IMR-90 (cell line): ENCODE measurements around the gene OR9G1. TPM values are rescaled to one million over a fixed set of nuclear protein-coding genes. Genes with fewer than 3 reads are reported as not detected.

ENCODE experiments used
- ATAC-seq: fragments of 200-7000 bp; cut with Tn5 transposase; 2 replicates; pipeline ENCODE4 v1.9.1; 2020; ENCODE audit warnings: low read depth, mild to moderate bottlenecking, moderate library complexity
- BruUV-seq: library from RNA; stranded (reverse); fragments of 400-500 nt; replicated peaks from 2 replicates; lab custom pipeline; 2021; lab: Mats Ljungman, UMichigan
- CTCF ChIA-PET: fragments of 300-600 bp; formaldehyde crosslinking; extraction: SDS; loops from one replicate; lab custom pipeline; 2021; ENCODE audit warnings: antibody characterized with exemption; lab: Yijun Ruan, JAX
- POLR2A ChIA-PET: fragments of 300-600 bp; sonication (Branson Sonifier 250); formaldehyde crosslinking; loops from one replicate; lab custom pipeline; 2022; ENCODE audit warnings: antibody characterized with exemption; ENCODE audit not compliant: unreplicated experiment; lab: Charles Lee
- DNase-seq: peaks from one replicate; pipeline ENCODE4 v3.0.0; 2013
- H2AFZ ChIP-seq: replicated peaks from 2 replicates; pipeline ENCODE3; 2013; ENCODE audit warnings: low read length, mild to moderate bottlenecking; ENCODE audit not compliant: poor library complexity
- H2AK5ac ChIP-seq: 2 replicates; pipeline ENCODE4 v1.6.1; 2013; ENCODE audit warnings: low read depth, low read length, inconsistent platforms
- H2AK9ac ChIP-seq: replicated peaks from 2 replicates; pipeline ENCODE3; 2013; ENCODE audit warnings: mild to moderate bottlenecking, low read depth, low read length, moderate library complexity; ENCODE audit not compliant: poor library complexity
- H2BK120ac ChIP-seq: 2 replicates; pipeline ENCODE4 v1.6.1; 2013; ENCODE audit warnings: low read depth, low read length, inconsistent platforms
- H2BK15ac ChIP-seq: 3 replicates; pipeline ENCODE4 v1.6.1; 2013; ENCODE audit warnings: low read depth, low read length, inconsistent platforms
- H2BK20ac ChIP-seq: 2 replicates; pipeline ENCODE4 v1.6.1; 2013; ENCODE audit warnings: low read depth, mild to moderate bottlenecking, inconsistent platforms, low read length, moderate library complexity
- H2BK5ac ChIP-seq: 2 replicates; pipeline ENCODE4 v1.6.1; 2013; ENCODE audit warnings: mild to moderate bottlenecking, low read depth, low read length, inconsistent platforms; ENCODE audit not compliant: poor library complexity, severe bottlenecking
- H3K14ac ChIP-seq: replicated peaks from 2 replicates; pipeline ENCODE4 v1.6.1; 2013; ENCODE audit warnings: low read depth, low read length, inconsistent platforms
- H3K18ac ChIP-seq: 2 replicates; pipeline ENCODE4 v1.6.1; 2013; ENCODE audit warnings: low read depth, low read length, control low read depth
- H3K23ac ChIP-seq: 2 replicates; pipeline ENCODE4 v1.6.1; 2013; ENCODE audit warnings: low read depth, low read length, inconsistent platforms
- H3K27ac ChIP-seq: 2 replicates; pipeline ENCODE4 v1.5.1; 2013; ENCODE audit warnings: mild to moderate bottlenecking, control low read depth, low read length; ENCODE audit not compliant: insufficient read depth
- H3K27me3 ChIP-seq: 2 replicates; pipeline ENCODE4 v1.6.1; 2013; ENCODE audit warnings: low read length; ENCODE audit not compliant: control insufficient read depth, insufficient read depth
- H3K36me3 ChIP-seq: 2 replicates; pipeline ENCODE4 v1.6.1; 2013; ENCODE audit warnings: low read length, mixed read lengths; ENCODE audit not compliant: control insufficient read depth, insufficient read depth
- H3K4ac ChIP-seq: 2 replicates; pipeline ENCODE4 v1.6.1; 2013; ENCODE audit warnings: low read depth, low read length, inconsistent platforms
- H3K4me1 ChIP-seq: 2 replicates; pipeline ENCODE4 v1.6.1; 2013; ENCODE audit warnings: low read length, mixed read lengths; ENCODE audit not compliant: control insufficient read depth, insufficient read depth
- H3K4me2 ChIP-seq: 2 replicates; pipeline ENCODE4 v1.6.1; 2013; ENCODE audit warnings: low read depth, mild to moderate bottlenecking, control low read depth, low read length, moderate library complexity
- H3K4me3 ChIP-seq: 2 replicates; pipeline ENCODE4 v1.5.1; 2013; ENCODE audit warnings: low read depth, mild to moderate bottlenecking, control low read depth, low read length, moderate library complexity; ENCODE audit not compliant: insufficient read depth
- H3K56ac ChIP-seq: 2 replicates; pipeline ENCODE4 v1.6.1; 2013; ENCODE audit warnings: low read length, inconsistent platforms; ENCODE audit not compliant: insufficient read depth; ENCODE audit errors: extremely low read depth
- H3K79me1 ChIP-seq, 2 experiments: 2 replicates each; pipeline ENCODE4 v1.6.1; 2013; ENCODE audit warnings: low read length in 2 of 2, inconsistent platforms in 1 of 2, low read depth in 1 of 2
- H3K9ac ChIP-seq: 2 replicates; pipeline ENCODE4 v1.6.1; 2013; ENCODE audit warnings: low read depth, low read length, control low read depth
- H3K9me1 ChIP-seq: 2 replicates; pipeline ENCODE4 v1.6.1; 2013; ENCODE audit warnings: low read length, inconsistent platforms; ENCODE audit not compliant: insufficient read depth
- H3K9me3 ChIP-seq: 2 replicates; pipeline ENCODE4 v1.6.1; 2013; ENCODE audit warnings: low read length; ENCODE audit not compliant: control insufficient read depth, insufficient read depth
- H4K20me1 ChIP-seq: 2 replicates; pipeline ENCODE4 v1.6.1; 2013; ENCODE audit warnings: low read length, inconsistent platforms; ENCODE audit not compliant: insufficient read depth
- H4K5ac ChIP-seq: 2 replicates; pipeline ENCODE4 v1.6.1; 2013; ENCODE audit warnings: mild to moderate bottlenecking, low read depth, low read length, control low read depth
- H4K8ac ChIP-seq, 2 experiments: 2 replicates each; pipeline ENCODE4 v1.6.1; 2013; ENCODE audit warnings: low read depth in 2 of 2, low read length in 2 of 2, control low read depth in 1 of 2, inconsistent platforms in 1 of 2
- H4K91ac ChIP-seq: 2 replicates; pipeline ENCODE4 v1.6.1; 2013; ENCODE audit warnings: low read depth, low read length, inconsistent platforms; ENCODE audit not compliant: insufficient read depth
- MAZ ChIP-seq: IDR thresholded peaks from 2 replicates; pipeline ENCODE4 v1.6.1; 2012; ENCODE audit warnings: low read depth, mild to moderate bottlenecking, low read length, improper control_type of control experiment, moderate library complexity, borderline replicate concordance
- WGBS, 2 experiments: methylation state at CpG; one replicate each; pipeline versions ENCODE4 v1.1.5 to v1.1.7; 2013; ENCODE audit warnings: missing lambda C conversion rate in 2 of 2; ENCODE audit not compliant: insufficient read length in 1 of 2; ENCODE audit errors: extremely low coverage in 2 of 2; 5-methylcytosine and 5-hydroxymethylcytosine counted together
- dilution Hi-C: fragments of 300-500 bp; cut with HindIII; formaldehyde crosslinking; loops from one replicate; pipeline ENCODE4 v1.14.3; 2018; ENCODE audit warnings: low sequenced_read_pairs; ENCODE audit not compliant: unreplicated experiment
- in situ Hi-C: fragments of 300-500 bp; cut with MboI; formaldehyde crosslinking; loops from 3 replicates; pipeline ENCODE4 v1.14.3; 2019; ENCODE audit warnings: low sequenced_read_pairs, inconsistent platforms, mixed read lengths
- intact Hi-C: fragments of 100-400 bp; cut with micrococcal nuclease; formaldehyde crosslinking; loops from 2 replicates; pipeline ENCODE4 v1.10.0; 2022
- microRNA-seq, 2 experiments: library from miRNA; stranded (forward) in 1 of 2; unstranded in 1 of 2; fragments of 10-50 nt in 1 of 2; fragments of <30 nt in 1 of 2; gene quantifications in 1 of 2; microRNA quantifications in 1 of 2; one replicate each; pipeline versions ENCODE3 to v1.1.0; 2013 to 2020; ENCODE audit not compliant: insufficient read depth in 1 of 2, insufficient read length in 1 of 2, unreplicated experiment in 1 of 2
- polyA plus RNA-seq, 3 experiments: library from polyadenylated mRNA; depleted of rRNA; stranded (reverse); fragments of >200 nt; gene quantifications; 2 replicates each; pipeline ENCODE4 v1.2.3, GENCODE V29; 2012; ENCODE audit warnings: low replicate concordance in 1 of 3
- small RNA-seq, 5 experiments: library from RNA; depleted of rRNA; stranded (forward); fragments of <200 nt; gene quantifications; one replicate each; pipeline ENCODE3, GENCODE V24; 2012
- total RNA-seq: library from RNA; depleted of rRNA; stranded (reverse); fragments of >200 nt; gene quantifications from 2 replicates; pipeline ENCODE4 v1.2.3, GENCODE V29; 2012; rRNA removed

The OR9G1 gene
- total and polyA plus RNA-seq, 2 of the 4 experiments (the other 2 are of a cell fraction): not detected

- Histone ChIP-seq H2BK5ac (no peak overlapping the region), H2BK15ac (no peak overlapping the region), H3K4me1 (no peaks in the 10 kb centered on the region), H2AFZ (no peak overlapping the region), H3K9me3 (peaks cover 14% of the 10 kb centered on the region), H2BK20ac (no peak overlapping the region), H4K8ac (no peak overlapping the region), H4K5ac (no peak overlapping the region), H3K79me1 (no peaks in the 10 kb centered on the region), H3K4me3 (no peak overlapping the region), H3K56ac (no peak overlapping the region), H3K9ac (no peak overlapping the region), H4K91ac (no peak overlapping the region), H4K20me1 (no peaks in the 10 kb centered on the region), H3K27me3 (no peaks in the 10 kb centered on the region), H2AK5ac (no peak overlapping the region), H3K14ac (no peak overlapping the region), H3K36me3 (no peaks in the 10 kb centered on the region), H3K27ac (no peak overlapping the region), H3K4ac (no peak overlapping the region), H3K9me1 (no peaks in the 10 kb centered on the region), H2BK120ac (no peak overlapping the region), H2AK9ac (no peak overlapping the region), H3K18ac (no peak overlapping the region), H3K4me2 (no peak overlapping the region), H3K23ac (no peak overlapping the region)
- POLR2A ChIA-PET: no interaction called here
- dilution Hi-C loops (no loop called here), intact Hi-C loops (loop anchor here (10.0 kb wide), 1 partner anchor 53 kb away; no protein-coding TSS in a partner anchor), in situ Hi-C loops (no loop called here)
- CTCF ChIA-PET: no interaction called here
- no TSS peak for BruUV-seq
- TF ChIP-seq MAZ: no peak
- 76% methylated on average over 4 of the region's 5 CpGs; no CpG with 5 or more reads in 1 of the 2 experiments for WGBS, 2 experiments
- DNase-seq (no peak), ATAC-seq (no peak)
Measured at GRCh38 chr11:56751480-56751879, 52.6 kb downstream of the OR9G1 start.

Small RNA genes lying within 50 kb of the gene (microRNA-seq; reads per million reads assigned to microRNA genes)
- gene AP001803.1 (ENCODE audit: insufficient read depth, insufficient read length) (not detected), gene AP004245.1 (ENCODE audit: insufficient read depth, insufficient read length) (not detected), gene MIR6128 (ENCODE audit: insufficient read depth in 1 of 2, insufficient read length in 1 of 2, unreplicated experiment in 1 of 2) (0 reads per million in 2 experiments)

Small RNA genes lying within 50 kb of the gene (small RNA-seq; reads per million reads assigned to genes)
- gene AP001803.1 (0 reads per million in 5 experiments), gene AP004245.1 (0 reads per million in 5 experiments), gene MIR6128 (0 reads per million in 5 experiments)

Other genes with a start within 250 kb of the OR9G1 start
- not detected in 2 replicates for gene OR5M3, start 225.7 kb upstream of the OR9G1 start, total RNA-seq
- not detected in 2 replicates for gene OR5M3, start 225.7 kb upstream of the OR9G1 start, polyA plus RNA-seq (2012; rRNA removed)
- not detected in 2 replicates for gene OR5M8, start 207.7 kb upstream of the OR9G1 start, total RNA-seq
- not detected in 2 replicates for gene OR5M8, start 207.7 kb upstream of the OR9G1 start, polyA plus RNA-seq (2012; rRNA removed)
- gene OR5M11, start 155.8 kb upstream of the OR9G1 start, total RNA-seq: not detected in 2 replicates
- gene OR5M11, start 155.8 kb upstream of the OR9G1 start, polyA plus RNA-seq (2012; rRNA removed): not detected in 2 replicates
- gene OR5M10, start 121.4 kb upstream of the OR9G1 start, total RNA-seq: not detected in 2 replicates
- not detected in 2 replicates for gene OR5M10, start 121.4 kb upstream of the OR9G1 start, polyA plus RNA-seq (2012; rRNA removed)
- gene OR5M1, start 84.2 kb upstream of the OR9G1 start, total RNA-seq: not detected in 2 replicates
- gene OR5M1, start 84.2 kb upstream of the OR9G1 start, polyA plus RNA-seq (2012; rRNA removed): not detected in 2 replicates
- not detected in 2 replicates for gene OR5AP2, start 56.7 kb upstream of the OR9G1 start, total RNA-seq
- not detected in 2 replicates for gene OR5AP2, start 56.7 kb upstream of the OR9G1 start, polyA plus RNA-seq (2012; rRNA removed)
- gene OR5AR1, start 35.4 kb upstream of the OR9G1 start, total RNA-seq: not detected in 2 replicates
- not detected in 2 replicates for gene OR5AR1, start 35.4 kb upstream of the OR9G1 start, polyA plus RNA-seq (2012; rRNA removed)
- gene OR9G4, start 49.6 kb downstream of the OR9G1 start, total RNA-seq: not detected in 2 replicates
- gene OR9G4, start 49.6 kb downstream of the OR9G1 start, polyA plus RNA-seq (2012; rRNA removed): not detected in 2 replicates